GM19025 (cell line): Measurements from ENCODE around the gene CRX.
"Not testable (repeated sequence)": the region's sequence is repeated elsewhere in the genome, so short reads cannot be mapped to it uniquely, and the experiment has no call there.

Source experiments
- ATAC-seq: cut with Tn5 transposase; IDR thresholded peaks from one replicate; pipeline ENCODE4 v1.9.1; 2021; ENCODE audit warnings: mild to moderate bottlenecking, low read depth, moderate library complexity; ENCODE audit not compliant: unreplicated experiment

Gene CRX

DNA sequence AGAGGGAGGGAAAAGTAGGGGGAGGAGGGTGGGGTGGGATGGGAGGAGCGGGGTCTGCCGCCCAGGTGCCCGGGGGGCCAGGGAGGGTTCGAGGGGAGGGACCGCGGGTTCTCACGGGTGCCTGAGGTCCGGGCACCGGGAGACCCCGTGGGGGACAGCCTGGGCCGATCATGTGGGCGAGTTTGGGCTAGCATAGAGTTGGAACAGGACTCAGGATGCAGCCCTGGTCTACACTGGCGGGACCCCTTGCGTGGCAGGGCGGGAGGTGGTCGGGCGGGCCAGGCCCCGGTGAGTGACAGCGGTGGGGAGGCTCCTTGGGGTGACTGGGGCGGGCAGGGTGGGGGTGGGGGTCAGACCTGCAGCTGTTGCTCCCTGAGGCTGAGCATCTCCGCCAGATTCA lies 18.6 kb upstream of the CRX start:
- ATAC-seq = not testable (repeated sequence)

DNA sequence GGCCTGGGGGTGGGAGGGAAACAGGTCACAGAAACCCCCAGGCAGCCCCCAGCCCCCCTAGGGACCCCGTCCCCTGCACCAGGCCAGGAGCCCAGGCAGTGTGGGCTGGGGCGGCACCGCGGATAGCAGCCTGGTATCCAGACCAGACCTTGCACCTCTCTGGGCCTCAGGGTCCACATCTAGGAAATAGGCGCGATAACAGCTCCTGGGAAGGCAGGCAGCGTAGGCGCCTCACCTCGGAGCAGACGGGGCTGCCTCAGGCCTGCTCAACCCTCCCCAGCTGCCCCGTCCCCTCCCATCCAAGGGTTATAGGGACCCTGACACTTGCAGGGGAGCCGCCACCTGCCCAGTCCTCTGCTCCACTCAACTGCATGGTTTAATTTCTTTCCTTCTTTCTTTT lies 18.1 kb upstream of the CRX start:
- ATAC-seq = not testable (repeated sequence)

DNA sequence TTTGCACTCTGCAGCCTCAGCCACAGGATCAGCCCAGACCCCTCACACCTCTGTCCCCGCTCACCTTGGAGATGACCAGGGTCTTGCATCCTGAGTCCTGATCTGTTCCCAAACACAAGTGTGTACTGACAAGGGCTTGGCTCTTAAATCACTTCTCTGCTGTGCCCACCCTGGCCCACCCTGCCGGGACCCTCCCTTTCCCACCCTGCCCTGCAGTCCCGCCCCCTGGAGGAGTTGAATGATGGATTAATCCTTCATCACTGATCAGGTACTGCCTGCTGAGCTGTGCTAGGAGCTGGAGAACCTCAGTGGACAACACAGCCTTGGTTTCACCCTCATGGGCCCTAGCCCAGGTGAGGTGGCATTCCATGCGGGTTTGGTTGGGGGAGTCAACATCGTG lies 17.3 kb upstream of the CRX start, which contains the start of gene TPRX1:
TSS of gene TPRX1 (minus strand) at position 101 of the 400 bp plus-strand sequence. CDS start at position 89, 12 bp downstream.
- ATAC-seq = not testable (repeated sequence)

DNA sequence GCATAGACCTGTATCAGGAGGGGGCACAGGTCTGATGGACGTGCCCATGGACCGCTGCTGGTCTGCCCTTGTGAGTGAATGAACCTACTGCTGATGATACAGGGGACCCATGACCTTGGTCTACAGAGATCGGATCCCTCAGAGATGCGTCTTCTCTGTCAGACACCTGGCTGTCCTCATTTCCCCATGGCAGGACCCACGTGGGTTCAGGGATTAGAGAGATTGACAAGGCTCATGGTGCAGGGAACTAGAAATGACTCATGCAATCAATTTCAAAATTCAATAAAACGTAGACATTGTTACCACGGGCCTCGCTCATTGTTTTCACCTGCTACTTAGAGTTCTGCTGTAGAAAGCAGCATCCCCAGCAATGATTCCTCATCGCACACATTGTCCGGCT lies 16.4 kb upstream of the CRX start:
- no peak for ATAC-seq

DNA sequence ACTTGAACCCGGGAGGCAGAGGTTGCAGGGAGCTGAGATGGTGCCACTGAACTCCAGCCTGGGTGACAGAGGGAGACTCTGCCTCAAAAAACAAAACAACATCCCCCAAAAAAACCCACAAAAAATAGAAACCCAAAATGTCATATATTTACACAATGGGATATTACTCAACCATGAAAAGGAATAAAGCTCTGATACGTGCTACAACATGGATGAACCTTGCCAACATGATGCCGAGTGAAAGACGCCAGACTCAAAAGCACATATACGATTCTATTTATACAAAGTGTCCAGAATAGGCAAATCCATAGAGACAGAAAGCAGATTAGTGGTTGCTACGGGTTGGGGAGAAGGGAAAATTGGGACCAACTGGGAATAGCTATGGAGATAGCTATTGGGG lies 15.3 kb upstream of the CRX start:
- no peak for ATAC-seq

DNA sequence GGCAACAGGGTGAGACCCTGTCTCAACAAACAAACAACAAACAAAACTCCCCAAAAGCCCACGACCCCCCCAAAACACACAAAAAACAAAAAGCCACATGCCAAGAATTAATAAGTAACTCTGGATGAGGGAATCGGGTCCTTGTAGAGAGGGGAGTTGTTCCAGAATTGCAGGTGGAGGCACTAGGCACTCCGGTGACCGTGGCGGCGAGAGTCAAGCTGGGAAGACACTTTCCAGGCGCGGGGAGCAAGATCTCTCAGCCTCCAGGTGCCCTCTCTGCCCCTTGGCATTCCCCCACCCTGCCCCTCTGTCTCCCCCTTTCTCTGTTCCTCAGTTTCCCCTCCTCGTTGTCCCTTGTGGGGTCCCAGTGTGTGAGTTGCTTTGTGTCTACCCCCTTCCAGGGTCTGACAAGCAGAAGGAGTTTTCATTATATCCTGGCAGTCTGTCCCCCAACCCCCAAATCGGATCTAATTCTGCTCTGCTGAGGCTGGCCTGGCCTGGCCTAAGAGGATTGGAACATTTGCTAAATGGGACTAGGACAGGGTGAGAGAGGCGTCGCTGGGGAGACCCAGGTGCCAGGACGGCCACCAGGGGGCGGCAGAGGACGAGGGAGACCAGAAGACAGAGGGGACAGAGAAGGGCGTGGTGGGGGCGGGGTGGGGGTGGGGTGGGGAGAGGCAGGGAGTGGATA lies 8.3 kb upstream of the CRX start:
- ATAC-seq = no peak

DNA sequence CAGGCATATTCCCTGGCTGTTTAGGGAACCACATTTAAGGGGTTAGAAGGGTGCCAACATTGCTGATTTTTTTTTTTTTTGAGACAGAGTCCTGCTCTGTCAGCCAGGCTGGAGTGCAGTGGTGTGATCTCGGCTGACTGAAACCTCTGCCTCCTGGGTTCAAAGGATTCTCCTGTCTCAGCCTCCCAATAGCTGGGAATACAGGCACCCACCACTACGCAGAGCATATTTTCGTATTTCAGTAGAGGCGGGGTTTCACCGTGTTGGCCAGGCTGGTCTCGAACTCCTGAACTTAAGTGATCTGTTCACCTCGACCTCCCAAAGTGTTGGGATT lies 7.8 kb upstream of the CRX start:
- no peak for ATAC-seq

DNA sequence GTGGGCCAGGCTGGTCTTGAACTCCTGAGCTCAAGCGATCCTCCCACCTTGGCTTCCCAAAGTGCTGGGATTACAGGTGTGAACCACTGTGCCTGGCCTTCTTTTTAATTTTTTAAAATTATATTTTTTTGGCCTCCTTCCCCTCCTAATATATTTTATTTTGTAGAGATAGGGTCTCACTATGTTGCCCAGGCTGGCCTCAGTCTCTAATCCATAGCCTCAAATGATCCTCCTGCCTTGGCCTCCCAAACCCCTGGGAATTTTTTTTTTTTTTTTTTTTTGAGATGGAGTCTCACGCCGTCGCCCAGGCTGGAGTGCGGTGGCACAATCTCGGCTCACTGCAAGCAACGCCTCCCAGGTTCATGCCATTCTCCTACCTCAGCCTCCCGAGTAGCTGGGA lies 5.5 kb upstream of the CRX start:
- ATAC-seq = not testable (repeated sequence)

DNA sequence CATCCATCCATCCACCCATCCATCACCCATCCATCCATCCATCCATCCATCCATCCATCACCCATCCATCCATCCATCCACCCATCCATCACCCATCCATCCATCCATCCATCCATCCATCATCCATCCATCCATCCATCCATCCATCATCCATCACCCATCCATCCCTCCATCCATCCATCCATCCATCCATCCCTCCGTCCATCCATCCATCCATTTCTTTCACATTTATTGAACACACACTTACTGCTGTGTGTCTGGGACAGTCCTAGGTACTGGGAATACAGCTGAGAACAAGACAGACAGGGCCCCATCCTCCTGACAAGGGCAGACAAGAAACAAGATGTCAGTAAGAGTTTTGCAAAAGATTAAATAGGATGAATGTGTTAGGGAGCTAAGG lies 3.5 kb upstream of the CRX start:
- ATAC-seq = not testable (repeated sequence)

DNA sequence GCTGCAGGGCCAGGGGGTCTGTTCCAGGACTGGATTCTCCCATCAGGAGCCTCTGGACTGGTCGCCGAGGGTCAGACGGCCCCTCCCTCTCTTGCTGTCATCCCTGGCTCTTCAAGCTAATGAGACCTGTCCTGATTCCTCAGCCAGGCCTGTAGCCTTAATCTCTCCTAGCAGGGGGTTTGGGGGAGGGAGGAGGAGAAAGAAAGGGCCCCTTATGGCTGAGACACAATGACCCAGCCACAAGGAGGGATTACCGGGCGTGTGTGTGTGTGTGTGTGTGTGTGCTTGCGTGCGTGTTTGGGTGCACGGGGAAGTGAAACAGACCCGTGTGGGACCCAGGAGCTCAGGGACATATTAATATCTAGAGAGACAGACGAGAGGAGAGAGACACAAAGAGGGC lies 1.9 kb upstream of the CRX start:
- ATAC-seq = no peak

DNA sequence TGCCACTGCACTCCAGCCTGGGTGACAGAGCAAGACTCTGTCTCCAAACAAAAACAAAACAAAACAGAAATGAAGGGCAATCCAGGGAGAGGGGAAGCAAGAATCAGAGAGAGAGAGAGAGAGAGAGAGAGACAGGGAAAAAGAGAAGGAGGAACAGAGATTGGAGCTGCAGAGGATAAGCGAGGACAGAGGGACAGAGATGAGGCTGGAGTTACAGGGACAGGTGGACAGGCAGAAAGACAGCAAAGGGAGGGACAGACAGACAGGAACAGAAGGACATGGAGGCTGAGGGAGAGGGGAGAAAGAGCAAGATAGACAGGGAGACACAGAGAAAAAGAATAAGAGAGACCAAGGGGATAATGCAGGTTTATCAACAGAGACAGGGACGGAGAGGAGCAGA lies 1.3 kb upstream of the CRX start:
- ATAC-seq = no peak

DNA sequence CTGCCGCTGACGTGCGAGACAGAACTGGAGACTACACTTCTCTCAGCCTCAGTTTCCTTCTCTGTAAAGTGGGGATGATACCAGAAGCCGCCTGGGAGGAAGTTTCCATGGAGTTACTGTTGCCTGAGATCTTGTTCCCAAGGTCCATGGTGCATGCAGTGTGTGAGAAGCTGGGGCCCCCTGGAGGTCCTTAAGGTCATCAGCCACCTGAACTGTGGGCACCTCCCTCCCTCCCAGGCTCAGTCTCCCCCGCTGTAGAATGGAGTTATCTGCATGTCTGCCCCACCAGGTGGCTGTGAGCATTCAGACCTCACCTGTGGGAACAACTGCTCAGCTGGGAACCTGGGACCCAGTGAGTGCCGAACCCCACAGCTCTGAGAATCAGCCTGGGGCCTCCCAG lies 2.7 kb downstream of the CRX start:
- ATAC-seq = no peak

DNA sequence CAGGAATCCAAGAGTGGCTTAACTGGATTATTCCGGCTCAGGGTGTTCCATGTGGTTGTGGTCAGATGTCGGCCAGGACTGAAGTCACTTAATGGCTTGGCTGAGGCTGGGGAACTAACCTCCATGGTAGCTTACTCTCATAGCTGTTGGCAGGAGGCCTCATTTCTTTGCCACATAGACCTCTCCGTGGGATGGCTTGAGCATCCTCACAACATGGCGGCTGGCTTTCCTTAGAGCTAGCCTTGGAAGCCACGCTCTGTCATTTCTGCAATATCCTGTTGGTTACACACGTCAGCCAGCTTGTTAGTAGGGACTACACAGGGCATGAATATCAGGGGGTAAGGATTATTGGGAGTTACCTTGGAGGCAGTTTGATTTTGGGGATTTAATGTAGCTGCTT lies 5.1 kb downstream of the CRX start:
- ATAC-seq = no peak

DNA sequence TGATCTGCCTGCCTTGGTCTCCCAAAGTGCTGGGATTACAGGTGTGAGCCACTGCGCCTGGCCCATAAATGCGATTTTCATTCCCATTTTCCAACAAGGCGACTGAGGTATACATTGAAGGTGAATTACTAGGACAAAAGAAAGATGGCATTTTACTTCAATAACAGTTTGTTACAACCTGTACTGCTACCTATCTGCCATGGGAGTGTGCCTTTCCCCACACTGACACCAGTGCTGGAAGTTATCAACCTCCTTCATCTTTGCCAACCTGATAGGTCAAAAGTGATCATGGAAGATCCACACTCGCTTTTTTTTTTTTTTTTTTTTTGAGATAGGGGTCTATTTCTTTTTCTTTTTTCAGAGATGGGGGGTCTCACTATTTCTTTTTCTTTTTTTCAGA lies 11.0 kb downstream of the CRX start:
- ATAC-seq = no peak

DNA sequence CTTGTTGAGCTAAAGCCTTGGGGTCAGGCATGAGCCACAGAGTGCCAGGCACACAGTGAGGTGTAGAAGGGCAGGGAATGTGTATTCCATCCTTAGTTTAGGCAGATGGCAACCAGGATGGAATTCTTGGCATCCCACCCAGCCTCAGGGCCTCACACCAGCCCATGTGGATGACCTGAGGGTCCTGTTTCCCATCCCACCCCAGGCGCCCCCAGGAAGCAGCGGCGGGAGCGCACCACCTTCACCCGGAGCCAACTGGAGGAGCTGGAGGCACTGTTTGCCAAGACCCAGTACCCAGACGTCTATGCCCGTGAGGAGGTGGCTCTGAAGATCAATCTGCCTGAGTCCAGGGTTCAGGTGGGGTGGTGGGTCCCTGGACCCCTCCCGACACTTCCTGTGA lies 14.3 kb downstream of the CRX start:
- no peak for ATAC-seq

DNA sequence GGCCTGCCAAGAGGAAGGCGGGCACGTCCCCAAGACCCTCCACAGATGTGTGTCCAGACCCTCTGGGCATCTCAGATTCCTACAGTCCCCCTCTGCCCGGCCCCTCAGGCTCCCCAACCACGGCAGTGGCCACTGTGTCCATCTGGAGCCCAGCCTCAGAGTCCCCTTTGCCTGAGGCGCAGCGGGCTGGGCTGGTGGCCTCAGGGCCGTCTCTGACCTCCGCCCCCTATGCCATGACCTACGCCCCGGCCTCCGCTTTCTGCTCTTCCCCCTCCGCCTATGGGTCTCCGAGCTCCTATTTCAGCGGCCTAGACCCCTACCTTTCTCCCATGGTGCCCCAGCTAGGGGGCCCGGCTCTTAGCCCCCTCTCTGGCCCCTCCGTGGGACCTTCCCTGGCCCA lies 17.7 kb downstream of the CRX start:
- ATAC-seq = no peak

DNA sequence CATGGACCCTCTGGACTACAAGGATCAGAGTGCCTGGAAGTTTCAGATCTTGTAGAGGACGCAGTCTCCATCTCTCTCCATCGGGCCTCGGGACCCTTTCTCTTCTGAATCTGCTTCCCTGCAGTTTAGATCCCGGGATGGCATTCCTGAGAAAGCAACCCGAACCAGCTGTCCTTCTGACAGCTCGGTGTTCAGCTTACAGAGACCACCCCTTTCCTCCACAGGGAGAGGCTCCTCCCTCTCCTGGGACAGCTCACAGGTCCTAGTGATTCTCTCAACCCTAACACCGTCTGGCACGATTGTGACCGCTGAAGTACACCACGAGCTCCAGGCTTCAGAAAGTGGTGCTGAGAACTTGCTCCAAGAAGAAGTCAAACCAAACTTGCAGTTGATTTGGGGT lies 18.2 kb downstream of the CRX start:
- no peak for ATAC-seq

DNA sequence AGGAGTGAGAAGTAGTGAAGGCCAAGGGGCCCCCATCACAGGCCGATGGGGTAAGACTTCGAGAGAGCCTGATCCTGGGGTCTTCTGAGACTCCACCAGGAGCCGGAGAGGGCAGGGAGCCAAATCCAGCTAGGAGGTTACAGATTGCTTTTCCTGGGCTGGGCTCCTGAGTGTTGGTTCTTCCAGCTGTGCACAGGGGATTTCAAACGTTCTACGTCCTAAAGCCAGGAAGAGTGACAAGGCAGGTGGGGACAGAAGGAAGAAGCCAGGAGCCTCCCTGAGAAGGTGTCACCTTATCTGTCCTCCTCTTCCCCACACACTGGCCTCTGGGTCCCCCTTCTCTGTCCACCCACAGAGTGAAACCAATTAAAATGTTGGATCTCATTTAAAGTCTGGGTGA lies 21.2 kb downstream of the CRX start:
- no peak for ATAC-seq

DNA sequence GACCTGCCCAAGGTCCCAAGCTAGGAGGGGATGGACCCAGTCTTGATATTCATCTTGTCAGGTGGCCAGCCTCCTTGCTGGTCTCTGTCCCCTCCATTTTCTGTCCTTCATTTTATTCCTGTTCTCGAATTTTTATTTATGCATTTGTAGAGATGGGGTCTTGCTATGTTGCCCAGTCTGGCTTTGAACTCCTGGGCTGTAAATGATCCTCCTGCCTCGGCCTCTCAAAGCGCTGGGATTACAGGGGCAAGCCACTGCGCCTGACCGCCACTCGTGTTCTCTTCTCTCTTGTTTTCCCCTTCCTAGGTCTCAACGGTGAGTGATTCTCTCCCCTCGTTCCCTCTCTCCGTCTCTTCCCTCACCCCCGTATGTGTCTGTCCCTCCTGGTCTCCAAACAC lies 26.7 kb downstream of the CRX start:
- ATAC-seq = no peak

DNA sequence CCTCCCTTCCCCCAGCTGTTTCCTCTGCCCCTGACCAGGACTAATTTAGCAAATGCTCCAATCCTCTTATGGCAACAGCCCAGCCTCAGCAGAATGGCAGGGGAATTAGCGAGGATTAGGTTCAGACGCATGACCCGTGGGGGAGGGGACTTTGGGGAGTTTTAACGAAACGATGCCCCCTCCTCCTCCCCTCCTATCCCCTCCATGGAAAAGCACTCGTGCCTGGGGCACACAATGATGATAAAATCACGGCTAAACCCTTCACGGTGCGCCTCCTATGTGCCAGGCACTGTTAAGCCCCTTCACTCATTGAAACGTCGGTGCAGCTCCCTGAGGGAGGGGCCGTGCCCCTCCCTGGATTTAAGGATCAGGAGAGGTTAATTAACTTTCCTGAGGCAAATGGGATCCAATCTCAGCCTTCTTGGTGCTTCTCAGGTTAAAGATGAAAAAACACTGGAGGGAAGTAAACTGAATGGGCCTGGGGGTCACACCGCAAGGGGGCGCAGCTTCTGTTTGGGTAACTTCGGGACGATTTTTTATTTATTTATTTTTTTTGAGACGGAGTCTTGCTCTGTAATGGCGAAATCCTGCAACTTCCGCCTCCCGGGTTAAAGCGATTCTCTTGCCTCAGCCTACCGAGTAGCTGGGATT lies 27.2 kb downstream of the CRX start:
- ATAC-seq = no peak

DNA sequence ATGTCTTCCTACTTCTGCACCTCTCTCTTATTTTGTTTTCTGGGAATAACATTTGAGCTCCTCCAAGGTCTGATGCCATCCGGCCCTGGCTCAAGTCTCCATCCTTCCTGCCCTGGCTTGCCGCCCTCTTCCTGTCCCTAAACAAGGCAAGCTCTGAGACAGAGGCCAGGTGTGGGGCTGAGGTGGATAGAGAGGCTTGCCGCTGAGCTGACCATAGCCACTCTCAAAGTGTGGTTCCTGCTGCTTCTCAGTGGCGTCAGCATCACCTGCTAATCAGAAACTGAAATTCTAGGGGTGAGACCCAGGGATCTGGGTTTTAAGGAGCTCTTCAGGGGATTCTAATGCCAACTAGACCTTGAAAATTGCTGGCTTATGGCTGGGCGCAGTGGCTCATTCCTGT lies 31.3 kb downstream of the CRX start:
- ATAC-seq = no peak

DNA sequence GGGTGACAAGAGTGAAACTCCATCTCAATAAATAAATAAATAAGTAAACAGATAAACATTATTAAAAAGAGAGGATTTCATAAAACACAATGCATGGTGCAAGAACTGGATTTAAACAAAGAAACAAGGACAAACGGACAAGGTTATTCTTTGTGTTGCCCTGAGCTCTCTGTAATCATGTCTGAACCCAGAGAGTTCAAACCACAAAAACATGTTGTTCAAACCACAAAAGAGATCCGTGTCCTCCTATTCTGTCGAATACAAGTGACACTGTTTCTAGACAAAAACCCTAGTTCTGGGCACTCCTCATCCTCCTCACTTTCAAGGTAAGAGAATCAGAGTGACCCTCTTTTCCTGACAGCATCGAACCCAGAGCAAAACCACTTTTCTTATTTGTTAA lies 32.7 kb downstream of the CRX start:
- no peak for ATAC-seq

DNA sequence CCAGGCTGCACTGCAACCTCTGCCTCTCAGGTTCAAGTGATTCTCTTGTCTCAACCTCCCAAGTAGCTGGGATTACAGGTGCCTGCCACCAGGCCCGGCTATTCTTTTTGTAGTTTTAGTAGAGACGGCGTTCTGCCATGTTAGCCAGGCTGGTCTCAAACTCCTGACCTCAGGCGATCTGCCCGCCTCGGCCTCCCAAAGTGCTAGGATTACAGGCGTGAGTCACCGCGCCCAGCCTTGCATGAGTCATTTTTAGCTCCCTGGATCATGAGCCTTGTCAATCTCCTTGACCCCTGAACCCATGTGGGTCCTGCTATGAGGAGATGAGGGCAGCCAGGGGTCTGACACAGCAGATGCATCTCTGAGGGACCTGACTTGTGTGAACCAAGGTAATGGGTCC lies 36.5 kb downstream of the CRX start:
- not testable (repeated sequence) for ATAC-seq
